ENCODE measurements around the gene TAPT1.
A peak's percentile ranks its signal among the peaks of the same experiment; 100 is the strongest.
"Not testable (repeated sequence)": the region's sequence is repeated elsewhere in the genome, so short reads cannot be mapped to it uniquely, and the experiment has no call there.

Gene TAPT1

GRCh38 chr4:16212138-16212782 lies 14.0 kb downstream of the TAPT1 start:
- DNase-seq (ENCODE audit: low spot score), result no peak

- DNase-seq (ENCODE audit: low spot score), result no peak
These were observed 18.9 kb downstream of the TAPT1 start for GRCh38 chr4:16207409-16207808.

GRCh38 chr4:16206848-16207247 lies 19.4 kb downstream of the TAPT1 start:
- DNase-seq (ENCODE audit: low spot score), result no peak

DNA sequence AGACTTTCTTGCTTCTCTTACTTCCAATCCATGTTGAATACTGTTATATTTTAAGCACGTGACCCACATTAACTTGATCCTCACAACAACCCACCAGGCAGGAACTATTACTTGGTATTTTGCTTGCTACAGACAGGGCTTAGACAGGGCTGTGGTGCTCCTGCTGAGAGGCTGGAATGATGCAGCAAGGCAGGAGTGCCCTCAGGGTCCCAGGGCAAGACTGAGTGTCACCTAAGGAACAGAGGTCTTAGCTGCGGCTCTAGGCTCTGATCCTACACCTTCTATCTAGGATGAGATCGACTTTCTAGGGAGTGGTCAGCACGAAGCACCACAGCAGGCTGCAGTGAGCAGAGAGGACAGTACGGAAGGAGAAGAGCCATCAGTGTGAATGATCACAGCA lies 20.0 kb downstream of the TAPT1 start:
- DNase-seq (ENCODE audit: low spot score), result no peak

DNA sequence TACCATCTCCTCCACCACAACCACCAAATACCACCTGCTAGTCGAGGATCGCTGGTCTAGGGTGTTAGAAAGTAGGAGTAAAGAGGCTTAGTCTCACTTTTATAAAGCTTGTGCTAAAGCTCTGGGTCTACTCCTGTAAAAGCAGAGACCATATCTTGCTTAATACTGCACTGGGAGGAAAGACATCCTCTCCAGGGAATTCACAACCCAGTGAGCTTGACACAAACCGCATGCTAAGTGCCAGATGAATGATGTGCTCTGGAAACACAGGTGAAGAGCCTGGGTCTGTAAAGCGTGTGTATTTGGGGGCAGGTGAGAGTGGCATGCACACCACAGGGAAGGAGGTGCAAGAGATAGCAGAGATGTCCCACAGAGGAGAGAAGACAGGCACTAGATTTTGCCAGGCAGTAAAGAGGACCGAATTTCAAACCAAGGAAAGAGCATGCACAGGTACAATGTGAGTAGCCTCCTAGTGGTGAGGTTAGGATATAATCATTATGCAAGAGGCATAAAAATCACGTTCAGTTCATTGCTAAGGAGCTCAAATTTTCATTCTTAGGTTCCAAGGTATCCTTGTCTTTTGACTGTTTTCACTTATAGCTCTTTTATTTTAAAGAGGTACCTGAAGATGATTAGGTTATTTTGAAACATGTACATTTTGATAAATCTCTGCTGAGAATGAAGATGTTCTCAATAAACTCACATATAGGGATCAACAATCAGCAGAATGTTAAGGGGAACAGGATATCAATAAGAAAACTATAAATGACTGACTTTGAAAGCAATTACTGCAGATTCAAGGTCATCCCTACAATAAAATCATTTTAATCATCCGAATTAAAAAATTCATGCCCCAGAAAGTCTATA lies 20.7 kb downstream of the TAPT1 start:
- peak; percentile 56 for DNase-seq (ENCODE audit: low spot score)

- DNase-seq (ENCODE audit: low spot score), result no peak
These were observed 21.8 kb downstream of the TAPT1 start for GRCh38 chr4:16204505-16204904.

DNA sequence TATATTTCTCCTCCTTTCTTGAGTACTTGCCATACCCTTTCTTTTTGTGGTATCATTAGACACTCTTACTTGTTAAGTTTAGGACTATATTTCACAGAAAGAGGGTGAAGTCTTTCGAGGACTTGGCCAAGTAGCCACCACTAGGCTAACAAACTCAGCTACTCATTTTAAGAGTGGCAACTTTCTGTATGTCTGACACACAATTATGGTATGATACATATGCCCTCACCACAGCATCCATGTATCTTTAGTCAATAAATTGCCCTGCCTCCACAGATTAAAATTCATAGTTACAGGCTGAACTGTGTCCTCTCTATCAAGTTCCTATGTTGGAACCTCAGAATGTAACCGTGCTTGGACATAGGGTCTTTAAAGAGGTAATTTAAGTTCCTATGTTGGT lies 23.2 kb downstream of the TAPT1 start:
- no peak for DNase-seq (ENCODE audit: low spot score)

GRCh38 chr4:16202598-16202997 lies 23.7 kb downstream of the TAPT1 start:
- DNase-seq (ENCODE audit: low spot score), result no peak

- DNase-seq (ENCODE audit: low spot score), result peak; percentile 42
These were observed 27.2 kb downstream of the TAPT1 start for GRCh38 chr4:16199093-16199492.

- no peak for DNase-seq (ENCODE audit: low spot score)
These were observed 28.2 kb downstream of the TAPT1 start for GRCh38 chr4:16197876-16198665.

DNA sequence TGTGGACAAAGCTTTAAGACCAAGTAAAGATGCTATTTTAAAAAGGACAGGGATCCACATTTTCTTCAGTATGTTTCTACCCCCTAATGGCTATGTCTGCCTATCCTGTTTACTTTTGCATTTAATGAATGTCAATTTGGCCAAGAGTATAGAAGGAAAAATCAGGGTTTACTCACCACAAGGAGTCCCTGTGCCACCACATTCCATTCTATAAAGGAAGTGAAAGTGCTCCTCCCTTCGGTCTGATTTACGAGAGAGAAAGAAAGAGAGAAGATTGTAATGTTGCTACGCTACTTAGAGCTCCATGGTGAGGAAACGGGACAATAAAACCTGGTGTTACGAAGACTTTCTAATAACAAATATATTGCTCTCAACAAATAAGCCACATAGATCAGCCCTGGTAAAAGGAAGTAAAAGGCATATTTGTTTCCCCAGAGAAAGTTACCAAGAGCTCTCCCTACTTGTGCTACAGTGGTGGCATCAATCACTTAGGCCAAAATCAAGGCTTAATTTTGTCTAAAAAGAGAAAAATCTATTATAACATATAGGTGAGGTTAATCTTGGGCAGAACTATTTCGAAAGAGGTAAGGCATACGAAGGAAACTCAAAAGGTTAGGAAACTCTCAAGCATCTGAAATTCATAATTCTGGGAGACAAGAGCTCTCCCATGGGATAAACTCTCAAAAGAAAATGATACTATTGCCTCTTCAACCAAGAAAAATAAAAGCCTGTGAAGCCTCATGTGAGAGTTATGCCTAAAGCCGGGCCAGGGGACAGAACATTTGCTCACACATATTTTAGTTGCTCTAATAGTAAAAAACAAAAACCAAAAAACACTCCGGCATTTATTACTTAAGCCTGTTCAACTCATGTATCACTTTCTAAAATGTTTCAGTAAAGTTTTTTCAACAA lies 29.5 kb downstream of the TAPT1 start:
- DNase-seq (ENCODE audit: low spot score), result peak; percentile 85

- DNase-seq (ENCODE audit: low spot score), result no peak
These were observed 31.1 kb downstream of the TAPT1 start for GRCh38 chr4:16195209-16195608.

DNA sequence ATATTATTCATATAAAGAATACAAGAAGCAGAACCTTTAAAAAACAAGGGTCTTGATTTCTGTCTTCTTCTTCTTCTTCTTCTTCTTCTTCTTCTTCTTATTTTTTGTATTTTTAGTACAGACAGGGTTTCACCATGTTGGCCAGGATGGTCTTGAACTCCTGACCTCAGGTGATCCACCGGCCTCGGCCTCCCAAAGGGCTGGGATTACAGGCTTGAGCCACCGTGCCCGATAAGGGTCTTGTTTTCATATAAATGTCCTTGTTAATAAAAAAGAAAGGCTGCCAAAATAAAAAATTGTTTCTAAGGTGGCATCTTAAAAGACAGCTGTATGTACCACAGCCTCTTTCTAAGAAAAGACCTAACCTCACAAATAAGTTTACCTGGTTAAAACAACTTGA lies 31.5 kb downstream of the TAPT1 start:
- not testable (repeated sequence) for DNase-seq (ENCODE audit: low spot score)

DNA sequence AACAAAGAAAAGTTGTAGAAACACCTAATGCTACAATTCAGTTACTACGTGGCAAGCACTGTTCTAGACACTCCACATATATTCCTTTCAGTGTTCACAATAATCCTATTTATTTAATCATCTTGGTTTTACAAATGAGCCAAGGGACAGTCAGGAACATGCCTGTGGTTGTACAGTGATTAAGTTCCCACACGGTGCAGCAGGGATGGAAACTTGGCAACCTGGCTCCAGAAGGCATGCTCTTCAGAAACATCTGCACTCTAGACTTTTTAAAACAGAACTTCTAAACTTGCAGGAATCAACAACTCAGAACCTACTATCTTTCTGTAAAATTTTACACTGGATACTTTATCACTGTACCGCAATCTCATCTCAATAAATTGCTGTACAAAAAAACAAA lies 32.1 kb downstream of the TAPT1 start:
- DNase-seq (ENCODE audit: low spot score), result no peak

DNA sequence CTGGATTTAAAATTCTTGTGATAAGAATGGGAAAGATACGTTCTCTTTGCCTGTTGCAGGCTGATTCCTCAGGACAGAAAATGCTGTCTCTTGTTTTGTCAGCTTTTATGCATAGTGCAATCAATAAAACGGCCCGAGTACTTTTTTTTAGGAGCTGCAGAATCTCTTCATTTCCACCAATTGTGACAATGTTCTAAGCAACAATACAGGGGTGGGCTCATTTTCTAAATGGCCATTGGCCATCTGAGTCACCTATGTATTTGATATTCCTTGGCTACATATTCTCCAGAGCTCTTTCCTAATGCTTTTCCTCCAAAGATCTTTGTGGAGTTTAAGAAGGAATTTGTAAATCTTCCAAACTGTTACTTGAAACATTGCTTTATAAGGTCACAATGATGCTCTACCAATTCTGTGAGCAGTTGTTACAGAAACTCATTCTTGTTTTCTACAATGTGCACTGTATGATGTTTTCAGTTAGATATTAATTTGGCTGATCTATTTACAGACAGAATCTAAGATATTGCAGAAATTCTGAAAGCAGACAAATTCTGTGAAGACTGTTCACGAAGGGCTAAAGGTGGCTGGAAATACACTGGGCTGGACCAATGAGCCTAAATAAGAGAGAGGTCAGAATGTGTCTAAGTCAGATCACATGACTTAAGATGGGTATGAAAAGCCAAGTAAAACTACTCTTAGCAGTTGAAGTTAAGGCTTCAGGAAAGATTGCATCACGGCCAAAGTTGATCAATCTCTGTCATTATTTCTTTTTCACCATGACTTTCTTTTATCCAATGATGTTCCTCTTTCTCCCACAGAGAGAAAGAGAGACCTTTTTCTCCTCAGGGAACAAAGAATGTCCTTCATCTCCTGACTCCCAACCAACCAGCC lies 33.4 kb downstream of the TAPT1 start:
- no peak for DNase-seq (ENCODE audit: low spot score)

- DNase-seq (ENCODE audit: low spot score), result no peak
These were observed 34.2 kb downstream of the TAPT1 start for GRCh38 chr4:16192057-16192456.

GRCh38 chr4:16187455-16187854 lies 38.8 kb downstream of the TAPT1 start:
- DNase-seq (ENCODE audit: low spot score), result peak; percentile 15

GRCh38 chr4:16186986-16187385 lies 39.3 kb downstream of the TAPT1 start:
- no peak for DNase-seq (ENCODE audit: low spot score)

DNA sequence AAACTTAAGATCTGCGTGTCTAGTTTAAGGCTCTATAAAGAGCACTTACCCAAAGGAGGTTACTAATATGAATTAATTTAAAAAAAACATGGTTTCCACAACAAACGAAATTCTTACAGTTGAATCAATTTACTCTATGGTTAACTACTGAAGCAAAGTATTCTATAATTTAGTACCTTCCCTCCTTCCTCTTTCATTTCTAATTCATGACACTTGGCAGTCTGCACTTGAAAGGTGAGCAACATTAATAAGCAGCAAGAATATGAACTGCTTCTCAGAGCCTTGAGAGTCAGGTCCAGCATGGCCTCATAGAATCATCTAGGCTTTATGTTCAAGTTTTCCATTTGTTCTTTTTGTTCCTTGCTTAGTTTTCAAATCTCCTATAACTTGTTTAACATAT lies 42.7 kb downstream of the TAPT1 start:
- DNase-seq (ENCODE audit: low spot score), result no peak

DNA sequence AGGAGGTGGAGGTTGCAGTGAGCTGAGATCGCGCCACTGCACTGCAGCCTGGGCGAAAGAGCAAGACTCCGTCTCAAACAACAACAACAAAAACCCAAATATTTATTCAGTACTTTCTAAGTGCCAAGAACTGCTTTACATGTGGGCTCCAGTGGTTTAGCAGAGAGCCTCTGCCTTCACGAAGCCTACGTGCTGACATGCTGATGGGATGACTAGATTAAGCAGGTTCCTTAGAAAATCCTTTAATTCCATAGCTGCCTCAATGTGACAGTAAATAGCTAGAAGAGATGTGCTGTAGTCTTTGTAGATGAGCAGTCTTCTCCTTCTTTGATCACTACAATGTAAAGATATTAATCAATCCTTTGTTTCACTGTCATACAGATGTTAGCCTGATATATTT lies 49.6 kb downstream of the TAPT1 start:
- DNase-seq (ENCODE audit: low spot score), result no peak

DNA sequence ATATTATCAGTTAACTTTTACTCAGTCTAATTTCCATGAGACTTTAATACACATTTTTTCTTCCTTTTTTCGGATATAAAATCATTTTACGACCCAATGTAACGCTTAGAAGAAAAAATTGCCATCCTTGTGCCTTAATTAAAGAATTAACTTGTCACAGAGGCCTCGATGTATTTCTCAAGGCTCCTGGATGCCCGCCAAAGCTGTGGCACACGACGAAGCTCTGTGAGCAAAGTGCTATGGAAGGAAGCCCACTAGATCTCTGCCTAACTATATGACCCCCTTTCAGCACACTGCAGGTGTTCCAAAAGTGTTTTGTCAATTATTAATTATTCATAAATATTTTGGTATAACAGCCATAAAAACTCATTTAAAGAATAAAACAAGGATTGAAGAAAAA lies 54.4 kb downstream of the TAPT1 start:
- DNase-seq (ENCODE audit: low spot score), result no peak
